Karpas-422 (cell line): ENCODE measurements around the gene ULK3. TPM values are rescaled to one million over a fixed set of nuclear protein-coding genes. Genes with fewer than 3 reads are reported as not detected.
A peak's percentile ranks its signal among the peaks of the same experiment; 100 is the strongest.

Experiments used
- DNase-seq: peaks from one replicate; pipeline ENCODE4 v3.0.0-alpha.2; 2015
- H2AFZ ChIP-seq: fragments of 200-600 bp; sonication (generic); 2 replicates; pipeline ENCODE4 v1.6.1; 2014; ENCODE audit warnings: antibody characterized with exemption, low read length, mixed read lengths
- H3K27ac ChIP-seq: fragments of 200-600 bp; sonication (generic); 2 replicates; pipeline ENCODE4 v1.5.1; 2014; ENCODE audit warnings: mild to moderate bottlenecking, low read length, moderate library complexity
- H3K27me3 ChIP-seq: fragments of 200-600 bp; sonication (generic); 2 replicates; pipeline ENCODE4 v1.6.1; 2014; ENCODE audit warnings: low read length, mixed read lengths
- H3K36me3 ChIP-seq: fragments of 200-600 bp; sonication (generic); 2 replicates; pipeline ENCODE4 v1.6.1; 2014; ENCODE audit warnings: low read length, mixed read lengths; ENCODE audit not compliant: insufficient read depth
- H3K4me1 ChIP-seq: fragments of 200-600 bp; sonication (generic); 2 replicates; pipeline ENCODE4 v1.6.1; 2014; ENCODE audit warnings: mild to moderate bottlenecking, low read length, mixed read lengths
- H3K4me2 ChIP-seq: fragments of 200-600 bp; sonication (generic); 2 replicates; pipeline ENCODE4 v1.6.1; 2014; ENCODE audit warnings: low read length, low read depth, mild to moderate bottlenecking; ENCODE audit not compliant: poor library complexity, severe bottlenecking
- H3K4me3 ChIP-seq: fragments of 200-600 bp; sonication (generic); 2 replicates; pipeline ENCODE4 v1.5.1; 2014; ENCODE audit warnings: mild to moderate bottlenecking, antibody characterized with exemption, low read length, mixed read lengths
- H3K79me2 ChIP-seq: fragments of 200-600 bp; sonication (generic); 2 replicates; pipeline ENCODE4 v1.6.1; 2014; ENCODE audit warnings: mild to moderate bottlenecking, low read length, mixed read lengths
- H3K9ac ChIP-seq: fragments of 200-600 bp; sonication (generic); 2 replicates; pipeline ENCODE4 v1.6.0; 2014; ENCODE audit warnings: low read length
- H3K9me2 ChIP-seq: fragments of 200-600 bp; sonication (generic), shearing (Covaris generic); replicated peaks from 2 replicates; pipeline ENCODE4 v1.6.0; 2014; ENCODE audit warnings: mild to moderate bottlenecking, low read length, moderate library complexity; ENCODE audit not compliant: insufficient read depth
- H3K9me3 ChIP-seq: fragments of 300-700, 200-600 bp; sonication (generic); 2 replicates; pipeline ENCODE4 v1.6.1; 2014; ENCODE audit warnings: low read length, mixed read lengths
- H4K20me1 ChIP-seq: fragments of 200-600 bp; sonication (generic); 2 replicates; pipeline ENCODE4 v1.6.1; 2014; ENCODE audit warnings: mild to moderate bottlenecking, antibody characterized with exemption, low read length, low read depth; ENCODE audit not compliant: insufficient read depth
- total RNA-seq: library from RNA; depleted of rRNA; stranded (reverse); fragments of >200 nt; shearing (Covaris generic); gene quantifications from 2 replicates; pipeline ENCODE4 v1.2.3, GENCODE V29; 2014; ENCODE audit warnings: low replicate concordance

ULK3 gene
- total RNA-seq, 1 experiment from 2014 or later, result 87.3 TPM

- Histone ChIP-seq H3K4me2 (no peak overlapping the region), H3K27me3 (no peaks in the 10 kb centered on the region), H3K9ac (no peak overlapping the region), H3K79me2 (no peaks in the 10 kb centered on the region), H3K9me3 (no peaks in the 10 kb centered on the region), H3K36me3 (no peaks in the 10 kb centered on the region), H3K9me2 (no peaks in the 10 kb centered on the region), H3K27ac (no peak overlapping the region), H3K4me1 (peaks cover 77% of the 10 kb centered on the region), H3K4me3 (no peak overlapping the region), H4K20me1 (no peaks in the 10 kb centered on the region), H2AFZ (no peak overlapping the region)
- DNase-seq, result no peak
These were observed 15.3 kb downstream of the ULK3 start for GRCh38 chr15:74827614-74828013.

- Histone ChIP-seq H2AFZ (no peak overlapping the region), H3K9me2 (no peaks in the 10 kb centered on the region), H3K4me1 (peaks cover 77% of the 10 kb centered on the region), H3K36me3 (no peaks in the 10 kb centered on the region), H3K9ac (no peak overlapping the region), H4K20me1 (no peaks in the 10 kb centered on the region), H3K27me3 (no peaks in the 10 kb centered on the region), H3K4me2 (no peak overlapping the region), H3K9me3 (no peaks in the 10 kb centered on the region), H3K79me2 (no peaks in the 10 kb centered on the region), H3K4me3 (no peak overlapping the region), H3K27ac (no peak overlapping the region)
- no peak for DNase-seq
These were observed 16.0 kb downstream of the ULK3 start for GRCh38 chr15:74826921-74827320.

GRCh38 chr15:74826364-74826819, 16.6 kb downstream of the ULK3 start, which contains the start of gene CPLX3:
Gene CPLX3, plus strand, starts transcription at chr15:74826627. Its CDS starts 77 bp downstream, at chr15:74826704.
- Histone ChIP-seq H3K9me2 (no peaks in the 10 kb centered on the region), H3K79me2 (no peaks in the 10 kb centered on the region), H3K4me2 (no peak within 1 kb of the TSS), H3K27me3 (no peaks in the 10 kb centered on the region), H3K27ac (peak within 1 kb of the TSS; percentile 99; the same call in 1 of the 2 replicates), H3K4me3 (no peak within 1 kb of the TSS), H3K9ac (no peak within 1 kb of the TSS), H3K4me1 (peaks cover 77% of the 10 kb centered on the region), H3K36me3 (no peaks in the 10 kb centered on the region), H3K9me3 (no peaks in the 10 kb centered on the region), H2AFZ (no peak within 1 kb of the TSS), H4K20me1 (no peaks in the 10 kb centered on the region)
- DNase-seq, result peak; percentile 61

GRCh38 chr15:74825866-74826265, 17.1 kb downstream of the ULK3 start:
- no peaks in the 10 kb centered on the region for H3K27me3 ChIP-seq
- H4K20me1 ChIP-seq, result no peaks in the 10 kb centered on the region
- no peaks in the 10 kb centered on the region for H3K9me3 ChIP-seq
- H3K36me3 ChIP-seq, result no peaks in the 10 kb centered on the region
- H3K4me2 ChIP-seq, result no peak overlapping the region
- H3K27ac ChIP-seq, result peak overlapping the region; percentile 99; the same call in 1 of the 2 replicates
- no peak overlapping the region for H3K9ac ChIP-seq
- H3K4me1 ChIP-seq, result peaks cover 76% of the 10 kb centered on the region
- peaks cover 2% of the 10 kb centered on the region for H3K79me2 ChIP-seq
- no peak for DNase-seq
- H3K9me2 ChIP-seq, result no peaks in the 10 kb centered on the region
- no peak overlapping the region for H2AFZ ChIP-seq
- H3K4me3 ChIP-seq, result no peak overlapping the region

- no peaks in the 10 kb centered on the region for H3K36me3 ChIP-seq
- no peak overlapping the region for H3K4me3 ChIP-seq
- no peaks in the 10 kb centered on the region for H3K9me3 ChIP-seq
- H3K79me2 ChIP-seq, result peaks cover 11% of the 10 kb centered on the region
- no peaks in the 10 kb centered on the region for H4K20me1 ChIP-seq
- no peak overlapping the region for H3K9ac ChIP-seq
- DNase-seq, result no peak
- no peak overlapping the region for H2AFZ ChIP-seq
- no peaks in the 10 kb centered on the region for H3K9me2 ChIP-seq
- peak overlapping the region; percentile 99 for H3K27ac ChIP-seq
- H3K4me2 ChIP-seq, result no peak overlapping the region
- no peaks in the 10 kb centered on the region for H3K27me3 ChIP-seq
- H3K4me1 ChIP-seq, result peaks cover 76% of the 10 kb centered on the region
These were observed 18.0 kb downstream of the ULK3 start for GRCh38 chr15:74824976-74825375.

- Histone ChIP-seq H3K27ac (peak overlapping the region; percentile 99), H3K27me3 (no peaks in the 10 kb centered on the region), H3K36me3 (no peaks in the 10 kb centered on the region), H4K20me1 (no peaks in the 10 kb centered on the region; the same call in 1 of the 2 replicates), H3K79me2 (peaks cover 14% of the 10 kb centered on the region), H3K4me3 (peak overlapping the region; percentile 52), H2AFZ (no peak overlapping the region), H3K4me2 (peak overlapping the region; percentile 62), H3K4me1 (peaks cover 76% of the 10 kb centered on the region), H3K9me2 (no peaks in the 10 kb centered on the region), H3K9ac (peak overlapping the region; percentile 74), H3K9me3 (no peaks in the 10 kb centered on the region)
- DNase-seq, result peak; percentile 58
These were observed 19.6 kb downstream of the ULK3 start for GRCh38 chr15:74823324-74823723.

GRCh38 chr15:74822233-74822632, 20.7 kb downstream of the ULK3 start:
- H3K9ac ChIP-seq, result peak overlapping the region; percentile 74
- DNase-seq, result no peak
- peaks cover 76% of the 10 kb centered on the region for H3K4me1 ChIP-seq
- peak overlapping the region; percentile 99 for H3K27ac ChIP-seq
- H3K9me3 ChIP-seq, result no peaks in the 10 kb centered on the region
- no peaks in the 10 kb centered on the region for H3K27me3 ChIP-seq
- no peak overlapping the region for H2AFZ ChIP-seq
- peaks cover 14% of the 10 kb centered on the region for H3K79me2 ChIP-seq
- H3K9me2 ChIP-seq, result no peaks in the 10 kb centered on the region
- H3K36me3 ChIP-seq, result no peaks in the 10 kb centered on the region
- H3K4me2 ChIP-seq, result peak overlapping the region; percentile 62
- peak overlapping the region; percentile 52 for H3K4me3 ChIP-seq
- H4K20me1 ChIP-seq, result no peaks in the 10 kb centered on the region; the same call in 1 of the 2 replicates

- H3K27ac ChIP-seq, result peak overlapping the region; percentile 99
- H3K9me3 ChIP-seq, result no peaks in the 10 kb centered on the region
- no peaks in the 10 kb centered on the region for H3K9me2 ChIP-seq
- no peak for DNase-seq
- peak overlapping the region; percentile 52; the same call in 1 of the 2 replicates for H3K4me3 ChIP-seq
- H3K4me2 ChIP-seq, result peak overlapping the region; percentile 62
- no peak overlapping the region for H2AFZ ChIP-seq
- peaks cover 14% of the 10 kb centered on the region for H3K79me2 ChIP-seq
- no peaks in the 10 kb centered on the region for H3K36me3 ChIP-seq
- no peaks in the 10 kb centered on the region; the same call in 1 of the 2 replicates for H4K20me1 ChIP-seq
- H3K4me1 ChIP-seq, result peaks cover 76% of the 10 kb centered on the region
- peak overlapping the region; percentile 74 for H3K9ac ChIP-seq
- H3K27me3 ChIP-seq, result no peaks in the 10 kb centered on the region
These were observed 21.2 kb downstream of the ULK3 start for GRCh38 chr15:74821790-74822158.
